Panc1 (cell line): Measurements from ENCODE around the gene PSMB2.

ENCODE experiments used
- CTCF ChIP-seq: fragments of 450-650 bp; IDR thresholded peaks from 2 replicates; pipeline ENCODE4 v1.5.1; 2017; ENCODE audit warnings: mild to moderate bottlenecking
- REST ChIP-seq, 2 experiments: IDR thresholded peaks; 2 replicates each; pipeline ENCODE4 v1.6.1; 2011 to 2012; ENCODE audit warnings: low read depth in 2 of 2, control low read depth in 1 of 2, low read length in 1 of 2, mild to moderate bottlenecking in 1 of 2, moderate library complexity in 1 of 2; ENCODE audit not compliant: insufficient read depth in 1 of 2
- SIN3A ChIP-seq: IDR thresholded peaks from 2 replicates; pipeline ENCODE4 v1.6.1; 2012; ENCODE audit warnings: low read depth, mild to moderate bottlenecking, low read length, moderate library complexity, borderline replicate concordance; ENCODE audit not compliant: insufficient read depth
- TCF7L2 ChIP-seq: IDR thresholded peaks from 2 replicates; pipeline ENCODE4 v1.6.1; 2011; ENCODE audit warnings: mild to moderate bottlenecking, low read depth, low read length, inconsistent platforms

DNA sequence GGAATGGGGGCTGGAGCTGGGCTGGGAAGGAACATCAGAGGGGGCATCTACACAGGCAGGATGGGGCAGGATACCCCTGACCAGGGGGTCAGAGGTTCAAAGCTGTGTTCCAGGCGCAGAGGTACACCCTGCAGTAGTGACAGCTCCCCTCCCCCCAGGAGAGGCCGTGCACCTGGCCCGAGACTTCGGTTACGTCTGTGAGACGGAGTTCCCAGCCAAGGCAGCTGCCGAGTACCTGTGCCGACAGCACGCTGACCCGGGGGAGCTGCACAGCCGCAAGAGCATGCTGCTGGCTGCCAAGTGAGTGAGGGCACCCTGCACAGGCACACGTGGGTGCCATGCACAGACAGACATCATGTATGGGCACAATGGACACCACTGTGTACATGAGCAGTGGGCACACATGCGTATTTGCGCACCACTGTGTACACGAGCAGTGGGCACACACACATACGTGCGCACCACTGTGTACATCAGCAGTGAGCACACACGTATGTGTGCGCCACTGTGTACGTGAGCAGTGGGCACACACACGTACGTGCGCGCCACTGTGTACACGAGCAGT is 50.8 kb downstream of the PSMB2 start:
- no peak for TF ChIP-seq CTCF
- TF ChIP-seq REST (IDR thresholded peaks at IDR 0.05; ENCODE audit: insufficient read depth in 1 of 2, low read depth in 2 of 2, low read length in 1 of 2): peak in 1 of 2 experiments; percentile 37; a peak in 1 of 4 replicates
- no peak for TF ChIP-seq SIN3A
- no peak for TF ChIP-seq TCF7L2
